Measurements from ENCODE around the gene GLRX. TPM values are rescaled to one million over a fixed set of nuclear protein-coding genes. Genes with fewer than 3 reads are reported as not detected.

The GLRX gene
- total RNA-seq, 2 donors from 2014 or later, result 18.9 to 26.3 TPM

DNA sequence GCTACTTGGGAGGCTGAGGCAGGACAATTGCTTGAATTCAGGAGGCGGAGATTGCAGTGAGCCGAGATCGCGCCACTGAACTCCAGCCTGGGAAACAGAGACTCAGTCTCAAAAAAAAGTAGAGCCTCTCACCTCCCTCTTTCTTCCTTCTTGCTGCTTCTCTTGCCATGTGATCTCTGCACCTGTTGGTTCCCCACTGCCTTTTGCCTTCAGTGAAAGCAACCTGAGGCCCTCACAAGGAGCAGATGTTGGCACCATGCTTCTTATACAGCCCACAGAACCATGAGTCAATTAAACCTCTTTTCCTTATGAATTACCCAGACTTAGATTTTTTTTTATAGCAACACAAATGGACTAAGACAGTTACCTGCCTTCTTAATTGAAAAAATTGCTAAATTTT lies 45.6 kb upstream of the GLRX start:
- WGBS, 2 experiments (ENCODE audit: insufficient coverage in 1 of 2, insufficient read length in 1 of 2), result 82 to 96% methylated on average over 3 to 4 of the region's 4 CpGs
- H3K27ac Mint-ChIP-seq, result no peak overlapping the region
- Histone ChIP-seq H3K4me3 (ENCODE audit: low read length) (no peak overlapping the region), H3K27ac (ENCODE audit: low read depth, low read length) (no peak overlapping the region), H3K9ac (ENCODE audit: extremely low read depth, low read length, poor library complexity, severe bottlenecking) (no peak overlapping the region), H3K9me3 (ENCODE audit: control insufficient read depth, low read length) (no peaks in the 10 kb centered on the region), H3K36me3 (ENCODE audit: control insufficient read depth, insufficient read depth, low read length) (no peaks in the 10 kb centered on the region), H3K4me1 (ENCODE audit: control insufficient read depth, insufficient read depth, low read length) (peaks cover 12% of the 10 kb centered on the region), H3K27me3 (ENCODE audit: control insufficient read depth, insufficient read depth, low read length, poor library complexity, severe bottlenecking) (no peaks in the 10 kb centered on the region)
- no peak for DNase-seq
- no peak overlapping the region for H3K4me3 Mint-ChIP-seq
- TF ChIP-seq, protein P1, sequence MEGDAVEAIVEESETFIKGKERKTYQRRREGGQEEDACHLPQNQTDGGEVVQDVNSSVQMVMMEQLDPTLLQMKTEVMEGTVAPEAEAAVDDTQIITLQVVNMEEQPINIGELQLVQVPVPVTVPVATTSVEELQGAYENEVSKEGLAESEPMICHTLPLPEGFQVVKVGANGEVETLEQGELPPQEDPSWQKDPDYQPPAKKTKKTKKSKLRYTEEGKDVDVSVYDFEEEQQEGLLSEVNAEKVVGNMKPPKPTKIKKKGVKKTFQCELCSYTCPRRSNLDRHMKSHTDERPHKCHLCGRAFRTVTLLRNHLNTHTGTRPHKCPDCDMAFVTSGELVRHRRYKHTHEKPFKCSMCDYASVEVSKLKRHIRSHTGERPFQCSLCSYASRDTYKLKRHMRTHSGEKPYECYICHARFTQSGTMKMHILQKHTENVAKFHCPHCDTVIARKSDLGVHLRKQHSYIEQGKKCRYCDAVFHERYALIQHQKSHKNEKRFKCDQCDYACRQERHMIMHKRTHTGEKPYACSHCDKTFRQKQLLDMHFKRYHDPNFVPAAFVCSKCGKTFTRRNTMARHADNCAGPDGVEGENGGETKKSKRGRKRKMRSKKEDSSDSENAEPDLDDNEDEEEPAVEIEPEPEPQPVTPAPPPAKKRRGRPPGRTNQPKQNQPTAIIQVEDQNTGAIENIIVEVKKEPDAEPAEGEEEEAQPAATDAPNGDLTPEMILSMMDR (conservative IDR thresholded peaks at IDR 0.05), result no peak
- H3K9me3 Mint-ChIP-seq, result no peaks in the 10 kb centered on the region
- no peaks in the 10 kb centered on the region for H3K36me3 Mint-ChIP-seq (ENCODE audit: low read depth)
- H3K27me3 Mint-ChIP-seq (ENCODE audit: insufficient read depth), result no peaks in the 10 kb centered on the region
- H3K4me1 Mint-ChIP-seq, result peaks cover 18% of the 10 kb centered on the region

DNA sequence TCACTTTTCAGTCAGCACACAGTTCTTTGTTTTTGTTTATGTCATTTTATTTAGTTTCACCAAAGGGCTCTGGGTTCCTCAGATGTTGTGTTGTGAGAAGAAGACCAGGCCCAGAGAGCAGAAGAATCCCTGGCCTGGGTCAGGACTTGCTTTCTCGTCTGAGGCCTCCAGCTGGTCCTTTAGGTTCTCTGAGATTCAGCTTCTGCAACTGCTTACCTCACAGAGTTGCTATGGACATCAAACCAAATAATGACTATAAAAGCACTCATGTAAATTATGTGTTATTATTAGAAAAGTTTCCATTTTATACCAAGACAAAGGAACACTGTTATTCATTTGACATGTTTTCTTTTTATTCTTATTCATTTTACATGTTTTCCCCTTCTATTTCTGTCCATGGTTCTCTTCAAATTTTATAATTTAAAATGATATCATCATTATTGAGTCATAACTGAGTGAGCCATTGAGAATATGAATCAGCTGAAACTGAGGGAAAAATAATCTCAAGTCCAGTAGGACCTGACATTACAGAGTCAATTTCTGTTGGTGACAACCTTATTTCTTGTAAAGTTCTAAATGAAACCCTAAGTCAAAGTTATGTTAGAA lies 44.0 kb upstream of the GLRX start:
- H3K9ac ChIP-seq (ENCODE audit: extremely low read depth, low read length, poor library complexity, severe bottlenecking), result no peak overlapping the region
- H3K9me3 ChIP-seq (ENCODE audit: control insufficient read depth, low read length), result no peaks in the 10 kb centered on the region
- H3K4me3 ChIP-seq (ENCODE audit: low read length), result no peak overlapping the region
- Mint-ChIP-seq H3K9me3 (no peaks in the 10 kb centered on the region), H3K4me1 (peaks cover 33% of the 10 kb centered on the region), H3K4me3 (no peak overlapping the region), H3K27ac (no peak overlapping the region), H3K27me3 (ENCODE audit: insufficient read depth) (no peaks in the 10 kb centered on the region), H3K36me3 (ENCODE audit: low read depth) (no peaks in the 10 kb centered on the region)
- H3K36me3 ChIP-seq (ENCODE audit: control insufficient read depth, insufficient read depth, low read length), result no peaks in the 10 kb centered on the region
- H3K27me3 ChIP-seq (ENCODE audit: control insufficient read depth, insufficient read depth, low read length, poor library complexity, severe bottlenecking), result no peaks in the 10 kb centered on the region
- TF ChIP-seq, protein P1 (conservative IDR thresholded peaks at IDR 0.05), result no peak
- H3K27ac ChIP-seq (ENCODE audit: low read depth, low read length), result no peak overlapping the region
- 90% methylated on average over 1 of the region's 1 CpG; no CpG with 5 or more reads in 1 of the 2 experiments for WGBS, 2 experiments (ENCODE audit: insufficient coverage in 1 of 2, insufficient read length in 1 of 2)
- peaks cover 18% of the 10 kb centered on the region for H3K4me1 ChIP-seq (ENCODE audit: control insufficient read depth, insufficient read depth, low read length)
- DNase-seq, result no peak

DNA sequence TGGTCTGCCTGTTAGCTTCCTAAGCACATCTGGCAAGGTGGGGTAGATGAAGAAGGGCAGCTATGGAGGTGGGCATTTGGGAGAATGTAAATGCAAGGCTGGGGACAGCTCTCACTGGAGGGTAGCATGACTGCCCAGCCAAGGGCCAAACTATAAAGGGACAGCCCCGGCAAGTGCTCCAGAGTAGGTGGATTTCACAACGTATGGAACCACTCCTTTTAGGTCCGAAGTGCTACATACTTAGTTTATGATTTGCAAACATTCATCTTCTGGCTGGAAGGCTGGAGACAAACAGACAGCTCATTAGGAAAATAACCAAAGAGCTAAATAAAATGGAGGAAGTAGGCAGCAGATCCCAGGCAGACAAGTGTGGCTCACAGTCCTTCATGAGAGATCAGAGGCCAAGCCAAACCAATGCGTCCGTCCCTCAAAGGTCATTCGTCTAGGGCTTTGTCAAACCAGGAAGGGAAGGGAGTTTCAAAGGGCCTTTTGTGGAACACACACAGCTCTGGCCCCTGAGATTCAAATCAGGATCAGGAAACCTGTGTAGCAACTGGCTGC lies 42.5 kb upstream of the GLRX start:
- Histone ChIP-seq H3K9me3 (ENCODE audit: control insufficient read depth, low read length) (no peaks in the 10 kb centered on the region), H3K36me3 (ENCODE audit: control insufficient read depth, insufficient read depth, low read length) (no peaks in the 10 kb centered on the region), H3K4me1 (ENCODE audit: control insufficient read depth, insufficient read depth, low read length) (peaks cover 19% of the 10 kb centered on the region), H3K4me3 (ENCODE audit: low read length) (no peak overlapping the region), H3K27ac (ENCODE audit: low read depth, low read length) (no peak overlapping the region), H3K9ac (ENCODE audit: extremely low read depth, low read length, poor library complexity, severe bottlenecking) (no peak overlapping the region), H3K27me3 (ENCODE audit: control insufficient read depth, insufficient read depth, low read length, poor library complexity, severe bottlenecking) (no peaks in the 10 kb centered on the region)
- no peak for DNase-seq
- 74 to 90% methylated on average over 6 of the region's 6 CpGs for WGBS, 2 experiments (ENCODE audit: insufficient coverage in 1 of 2, insufficient read length in 1 of 2)
- TF ChIP-seq, protein P1 (conservative IDR thresholded peaks at IDR 0.05), result no peak
- no peaks in the 10 kb centered on the region for H3K9me3 Mint-ChIP-seq
- H3K4me1 Mint-ChIP-seq, result peaks cover 43% of the 10 kb centered on the region
- no peak overlapping the region for H3K27ac Mint-ChIP-seq
- H3K4me3 Mint-ChIP-seq, result no peak overlapping the region
- no peaks in the 10 kb centered on the region for H3K27me3 Mint-ChIP-seq (ENCODE audit: insufficient read depth)
- no peaks in the 10 kb centered on the region for H3K36me3 Mint-ChIP-seq (ENCODE audit: low read depth)
